Pancreas (tissue), 10 donors: ENCODE measurements around the gene SERPINE1. TPM values are rescaled to one million over a fixed set of nuclear protein-coding genes. Genes with fewer than 3 reads are reported as not detected.

Source experiments
- ATAC-seq, 4 donors: fragments of 200-7000 bp; cut with Tn5 transposase; one replicate each; pipeline versions ENCODE4 v1.8.0 to v1.9.1; 2020; ENCODE audit warnings: mild to moderate bottlenecking in 4 of 4, moderate library complexity in 4 of 4
- DNase-seq, 6 donors: peaks; one replicate each; pipeline ENCODE4 v3.0.0-alpha.2; 2020
- FAIRE-seq: peaks from 2 replicates; lab custom pipeline; 2012; peaks lifted over from hg19 to GRCh38; lab: Jason Lieb, UNC
- H3K27ac ChIP-seq, 4 donors: fragments of 200-600 bp; sonication (generic); 1 replicate in 3 of 4; 2 replicates in 1 of 4; pipeline versions ENCODE4 v1.5.0 to v1.8.0; 2020
- H3K27me3 ChIP-seq, 4 donors: fragments of 200-600 bp; one replicate each; pipeline ENCODE4 v1.8.0; 2021
- H3K36me3 ChIP-seq, 3 donors: fragments of 200-600 bp; sonication (generic) in 1 of 3; one replicate each; pipeline versions ENCODE4 v1.5.0 to v1.8.0; 2020 to 2021
- H3K4me1 ChIP-seq, 3 donors: fragments of 200-600 bp; one replicate each; pipeline ENCODE4 v1.8.0; 2021
- H3K4me3 ChIP-seq, 4 donors: fragments of 200-600 bp; sonication (generic) in 2 of 4; one replicate each; pipeline versions ENCODE4 v1.5.0 to v1.8.0; 2020 to 2021
- H3K9me3 ChIP-seq, 4 donors: fragments of 200-600 bp; one replicate each; pipeline ENCODE4 v1.8.0; 2021
- WGBS, 2 donors: extraction: QIAGEN DNeasy Blood & Tissue Kit; methylation state at CpG; one replicate each; pipeline ENCODE4 v1.1.7; 2013; 5-methylcytosine and 5-hydroxymethylcytosine counted together
- intact Hi-C, 3 donors: fragments of 100-400 bp; cut with DNase I; formaldehyde crosslinking; loops; one replicate each; pipeline versions ENCODE4 v1.11.1 to v1.14.2; 2022
- polyA plus RNA-seq, 2 donors: library from polyadenylated mRNA; stranded (reverse); fragments of 200-250 nt; gene quantifications; one replicate each; pipeline ENCODE4 v1.2.3, GENCODE V29; 2013
- total RNA-seq, 6 donors: library from RNA; stranded (reverse); fragmentation: NEBNext Ultra II Directional in 4 of 6; extraction: Animal tissue kit (Norgen Biotek cat#: 25700) in 4 of 6; gene quantifications; one replicate each; pipeline versions ENCODE4 v1.2.1 to v1.2.4, GENCODE V29; 2021 to 2023
- TF ChIP-seq, protein P1 (sequence below), 4 donors: fragments of 200-600 bp; sonication (generic) in 3 of 4; IDR thresholded peaks; one replicate each; pipeline versions ENCODE4 v1.5.0 to v1.8.0; 2021; ENCODE audit warnings: antibody characterized with exemption in 4 of 4
- donor health status: healthy with polysubstance abuse.
- donor health status: DM: no; HTN: no; CAD: no; lungs with moderate emphysema.
- donor health status: DM: no; HTN: no; CAD: no.
- donor health status: control.
- donor health status: control.
- donor health status: Bipolar disorder and iron deficiency.
- donor health status: DM: yes; HTN: yes; CAD: no.
- donor health status: DM: no; HTN: no; CAD: no.
- donor health status: DM: no; HTN: no; CAD: no.
- donor health status: DM: yes; HTN: yes; CAD: no.

The SERPINE1 gene
- total and polyA plus RNA-seq, 8 donors = 0.98 to 14.5 (median 3.7) TPM

DNA sequence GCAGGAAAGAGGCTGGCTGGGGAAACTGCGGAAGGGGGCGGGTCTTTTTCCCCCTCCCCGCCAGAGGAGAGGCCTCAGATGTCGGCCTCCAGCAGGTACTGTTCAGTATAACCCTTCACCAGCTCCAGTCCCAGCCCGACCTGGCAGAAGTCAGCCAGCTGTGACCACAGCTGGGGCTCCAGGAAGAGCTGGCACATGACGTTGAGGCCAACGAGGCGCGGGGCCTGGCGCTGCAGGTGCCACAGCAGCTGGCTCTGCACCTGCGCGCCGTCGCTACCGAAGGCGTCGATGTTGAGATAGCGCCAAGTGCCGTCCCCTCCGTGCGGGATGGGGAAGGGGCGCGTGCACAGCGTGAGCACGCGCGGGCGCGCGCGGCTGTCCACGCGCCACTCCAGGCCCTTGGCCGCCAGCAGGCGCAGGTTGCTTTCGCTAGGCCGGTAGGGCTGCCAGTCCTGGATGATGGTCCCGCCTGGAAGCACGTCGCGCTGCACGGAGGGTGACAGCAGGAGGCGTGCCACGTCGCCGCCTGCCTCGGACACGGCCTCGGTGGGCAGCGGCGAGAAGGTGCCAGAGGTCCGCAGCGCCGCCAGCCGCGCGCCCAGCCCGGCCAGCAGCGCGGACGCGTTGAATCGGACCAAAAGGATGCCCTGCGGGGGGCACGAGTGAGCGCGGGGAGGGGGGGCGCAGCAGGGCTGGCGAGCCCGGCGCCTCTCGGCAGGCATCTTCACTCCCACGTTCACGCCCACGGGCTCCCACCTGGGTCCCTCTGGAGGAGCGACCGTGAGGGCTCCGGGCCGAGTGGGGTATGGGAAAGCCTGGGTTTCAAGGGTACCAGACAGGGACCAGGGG is 45.3 kb downstream of the SERPINE1 start:
- peak in 1 of 6 donors; percentile 48 for DNase-seq
- H3K36me3 ChIP-seq = no peaks in the 10 kb centered on the region
- H3K27ac ChIP-seq = no peak overlapping the region
- intact Hi-C loops = no loop called here
- peaks cover 8 to 13% (median 12%) of the 10 kb centered on the region in 3 donors for H3K4me1 ChIP-seq
- FAIRE-seq = no peak
- ATAC-seq = peak in 2 of 4 donors; percentile 8 to 25
- TF ChIP-seq, protein P1, sequence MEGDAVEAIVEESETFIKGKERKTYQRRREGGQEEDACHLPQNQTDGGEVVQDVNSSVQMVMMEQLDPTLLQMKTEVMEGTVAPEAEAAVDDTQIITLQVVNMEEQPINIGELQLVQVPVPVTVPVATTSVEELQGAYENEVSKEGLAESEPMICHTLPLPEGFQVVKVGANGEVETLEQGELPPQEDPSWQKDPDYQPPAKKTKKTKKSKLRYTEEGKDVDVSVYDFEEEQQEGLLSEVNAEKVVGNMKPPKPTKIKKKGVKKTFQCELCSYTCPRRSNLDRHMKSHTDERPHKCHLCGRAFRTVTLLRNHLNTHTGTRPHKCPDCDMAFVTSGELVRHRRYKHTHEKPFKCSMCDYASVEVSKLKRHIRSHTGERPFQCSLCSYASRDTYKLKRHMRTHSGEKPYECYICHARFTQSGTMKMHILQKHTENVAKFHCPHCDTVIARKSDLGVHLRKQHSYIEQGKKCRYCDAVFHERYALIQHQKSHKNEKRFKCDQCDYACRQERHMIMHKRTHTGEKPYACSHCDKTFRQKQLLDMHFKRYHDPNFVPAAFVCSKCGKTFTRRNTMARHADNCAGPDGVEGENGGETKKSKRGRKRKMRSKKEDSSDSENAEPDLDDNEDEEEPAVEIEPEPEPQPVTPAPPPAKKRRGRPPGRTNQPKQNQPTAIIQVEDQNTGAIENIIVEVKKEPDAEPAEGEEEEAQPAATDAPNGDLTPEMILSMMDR (IDR thresholded peaks at IDR 0.05) = no peak
- peak overlapping the region in 1 of 4 donors; percentile 26 for H3K4me3 ChIP-seq
- 0 to 2% methylated on average over 47 to 79 of the region's 79 CpGs for WGBS, 2 donors
- no peaks in the 10 kb centered on the region for H3K9me3 ChIP-seq
- H3K27me3 ChIP-seq = peaks cover 0 to 53% (median 7%) of the 10 kb centered on the region in 4 donors

DNA sequence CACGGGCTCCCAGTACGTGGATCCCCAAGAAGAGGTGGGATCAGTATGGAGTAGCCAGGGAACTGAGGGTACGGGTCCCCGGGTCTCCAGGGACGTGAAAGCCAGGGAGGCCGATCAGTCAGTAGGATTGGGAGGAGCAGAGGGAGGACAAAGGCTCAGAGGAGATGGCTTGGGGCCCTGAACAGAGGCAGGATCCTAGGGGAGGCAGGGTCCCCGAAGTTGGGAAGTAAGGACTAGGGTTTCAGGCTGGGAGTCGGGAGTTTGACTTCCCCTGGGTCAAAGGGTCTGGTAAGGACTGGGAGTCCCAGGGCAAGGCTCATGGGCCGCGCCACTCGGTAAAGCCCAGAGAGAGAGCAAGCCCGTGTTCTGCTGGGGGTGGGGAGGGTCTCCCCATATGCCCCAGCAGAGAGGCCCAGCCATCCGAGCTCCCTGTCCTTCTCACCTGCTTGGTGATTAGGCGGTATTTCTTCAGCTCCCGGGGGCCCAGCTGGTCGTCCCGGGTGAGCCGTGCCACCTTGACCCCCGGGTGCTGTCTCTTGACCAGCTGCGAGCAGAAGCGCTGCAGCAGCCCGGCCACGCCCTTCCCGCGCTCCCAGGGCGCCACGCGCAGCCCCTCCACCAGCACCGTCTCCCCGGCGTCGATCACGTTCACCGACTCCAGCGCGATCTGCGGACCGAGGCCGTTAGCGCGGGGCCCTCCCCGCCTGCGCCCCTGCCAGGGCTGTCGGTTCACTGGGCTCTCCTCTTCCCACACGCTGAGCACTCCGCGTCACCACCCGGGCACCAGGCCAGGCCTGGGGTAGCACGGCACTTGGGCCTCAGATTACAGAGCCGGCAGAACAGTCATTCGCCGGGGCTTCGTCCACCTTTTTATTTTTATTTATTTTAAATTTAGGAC is 46.2 kb downstream of the SERPINE1 start:
- H3K4me1 ChIP-seq = peaks cover 8 to 13% (median 12%) of the 10 kb centered on the region in 3 donors
- DNase-seq (peak; percentile 76 to 95 (median 90)), ATAC-seq (peak; percentile 77 to 87 (median 86)), FAIRE-seq (no peak)
- no peaks in the 10 kb centered on the region for H3K9me3 ChIP-seq
- peaks cover 0 to 53% (median 7%) of the 10 kb centered on the region in 4 donors for H3K27me3 ChIP-seq
- intact Hi-C loops = no loop called here
- H3K4me3 ChIP-seq = peak overlapping the region in 2 of 4 donors; percentile 16 to 26
- no peak overlapping the region for H3K27ac ChIP-seq
- H3K36me3 ChIP-seq = no peaks in the 10 kb centered on the region
- 2% methylated on average over 39 to 53 of the region's 53 CpGs for WGBS, 2 donors
- TF ChIP-seq, protein P1 (IDR thresholded peaks at IDR 0.05) = no peak

DNA sequence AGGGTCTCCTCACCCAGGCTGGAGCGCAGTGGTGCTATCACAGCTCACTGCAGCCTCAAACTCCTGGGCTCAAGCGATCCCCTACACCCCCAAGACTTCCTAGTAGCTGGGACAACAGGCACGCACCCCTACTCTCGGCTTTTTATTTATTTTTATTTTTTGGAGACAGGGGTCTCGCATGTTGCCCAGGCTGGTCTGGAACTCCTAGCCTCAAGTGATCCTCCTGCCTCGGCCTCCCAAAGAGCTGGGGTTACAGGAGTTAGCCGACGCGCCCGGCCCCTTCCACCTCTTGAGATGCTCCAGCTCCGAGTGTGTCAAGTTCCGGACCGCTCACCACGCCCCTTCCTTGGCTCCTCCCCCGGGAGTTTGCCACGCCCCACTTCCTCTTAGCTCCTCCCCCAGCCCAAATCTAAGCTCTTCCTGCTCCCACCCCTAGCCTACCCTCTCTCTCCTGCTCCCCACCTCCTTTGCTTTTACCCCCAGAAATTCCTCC is 46.9 kb downstream of the SERPINE1 start:
- ATAC-seq (peak in 3 of 4 donors; percentile 22 to 50 (median 26)), DNase-seq (peak in 2 of 6 donors; percentile 43 to 67), FAIRE-seq (no peak)
- Histone ChIP-seq H3K36me3 (no peaks in the 10 kb centered on the region), H3K4me3 (peak overlapping the region in 1 of 4 donors; percentile 26), H3K9me3 (no peaks in the 10 kb centered on the region), H3K4me1 (peaks cover 8 to 13% (median 12%) of the 10 kb centered on the region in 3 donors), H3K27ac (no peak overlapping the region), H3K27me3 (peaks cover 0 to 53% (median 7%) of the 10 kb centered on the region in 4 donors)
- TF ChIP-seq, protein P1 (IDR thresholded peaks at IDR 0.05) = no peak
- WGBS, 2 donors = 6 to 11% methylated on average over 16 of the region's 16 CpGs
- intact Hi-C loops = no loop called here

DNA sequence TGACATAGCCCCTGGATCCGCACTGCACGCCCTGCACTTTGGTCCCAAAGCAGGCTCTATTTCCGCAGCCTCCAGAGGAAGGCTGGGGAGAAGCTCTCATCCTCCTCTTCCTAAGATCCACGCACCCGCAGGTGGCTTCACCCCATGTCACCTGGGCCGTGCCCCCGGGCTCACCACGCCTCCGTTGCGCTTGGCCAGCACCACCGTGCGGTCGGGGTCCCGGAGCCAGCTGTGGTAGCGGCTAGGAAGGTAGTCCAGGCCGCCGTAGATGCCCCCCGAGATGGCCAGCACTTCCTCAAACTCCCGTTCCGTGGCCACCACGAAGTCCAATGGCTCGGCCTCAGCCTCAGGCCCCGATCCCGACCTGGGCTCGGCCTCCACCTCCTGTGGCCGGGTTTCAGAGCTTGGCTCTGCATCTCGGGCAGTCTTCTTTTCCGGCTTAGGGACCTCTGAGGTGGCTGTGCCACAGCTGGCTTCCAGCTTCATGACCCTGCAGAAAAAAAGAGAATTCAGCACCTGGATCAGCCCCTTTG is 47.5 kb downstream of the SERPINE1 start:
- 16 to 20% methylated on average over 28 of the region's 28 CpGs for WGBS, 2 donors
- H3K4me1 ChIP-seq = peaks cover 8 to 13% (median 12%) of the 10 kb centered on the region in 3 donors

More for the DNA sequence above, 47.5 kb downstream of the SERPINE1 start:
- ATAC-seq (no peak), FAIRE-seq (no peak), DNase-seq (no peak)
- H3K4me3 ChIP-seq = no peak overlapping the region
- intact Hi-C loops = no loop called here
- TF ChIP-seq, protein P1 (IDR thresholded peaks at IDR 0.05) = no peak
- H3K36me3 ChIP-seq = no peaks in the 10 kb centered on the region
- peaks cover 0 to 48% (median 7%) of the 10 kb centered on the region in 4 donors for H3K27me3 ChIP-seq
- no peak overlapping the region for H3K27ac ChIP-seq
- no peaks in the 10 kb centered on the region for H3K9me3 ChIP-seq
